Motor neuron (in vitro differentiated cells): ENCODE results near the gene MGLL. TPM values are rescaled to one million over a fixed set of nuclear protein-coding genes. Genes with fewer than 3 reads are reported as not detected.

Source experiments
- ATAC-seq, 8 experiments: fragments of 200-7000 bp; cut with Tn5 transposase; replicated peaks in 6 of 8; 2 replicates each; pipeline ENCODE4 v1.8.0; 2021; ENCODE audit warnings: mild to moderate bottlenecking in 8 of 8, moderate library complexity in 8 of 8
- H3K27ac ChIP-seq, 2 donors: fragments of 250-450 bp; sonication (Bioruptor Pico); 2 replicates each; pipeline ENCODE4 v1.9.0; 2021; ENCODE audit warnings: antibody characterized with exemption in 2 of 2, mild to moderate bottlenecking in 2 of 2, moderate library complexity in 1 of 2
- H3K4me1 ChIP-seq, 2 donors: fragments of 250-450 bp; sonication (Bioruptor Pico); replicated peaks in 1 of 2; 2 replicates each; pipeline ENCODE4 v1.6.1; 2021; ENCODE audit warnings: antibody characterized with exemption in 2 of 2, mild to moderate bottlenecking in 2 of 2, moderate library complexity in 1 of 2
- H3K4me3 ChIP-seq, 5 donors: fragments of 250-450 bp; sonication (Bioruptor Pico); 2 replicates each; pipeline ENCODE4 v1.9.0; 2021; ENCODE audit warnings: antibody characterized with exemption in 5 of 5, mild to moderate bottlenecking in 5 of 5, moderate library complexity in 4 of 5
- whole genome bisulfite sequencing, 10 experiments: fragments of 450-650 bp; shearing (Covaris generic); methylation state at CpG; one replicate each; pipeline ENCODE4 v1.0.0; 2022; 5-methylcytosine and 5-hydroxymethylcytosine counted together
- in situ Hi-C, 9 experiments: fragments of 400-800 bp; cut with MboI; loops; one replicate each; pipeline ENCODE4 v1.15.0; 2021; ENCODE audit warnings: low sequenced_read_pairs in 9 of 9, low pct_unique_long_range_greater_than_20kb in 2 of 9; ENCODE audit not compliant: unreplicated experiment in 9 of 9
- total RNA-seq, 8 experiments: library from RNA; unstranded; fragments of 300-600 nt; gene quantifications; 2 replicates each; pipeline versions ENCODE4 v1.2.3 to v1.2.4, GENCODE V29; 2022

The MGLL gene
- 10 to 100 TPM in 3 of 8 experiments, 1 to 10 TPM in 3, under 1 TPM in 2; 0.43 to 69.2 (median 4.5) TPM for total RNA-seq

DNA sequence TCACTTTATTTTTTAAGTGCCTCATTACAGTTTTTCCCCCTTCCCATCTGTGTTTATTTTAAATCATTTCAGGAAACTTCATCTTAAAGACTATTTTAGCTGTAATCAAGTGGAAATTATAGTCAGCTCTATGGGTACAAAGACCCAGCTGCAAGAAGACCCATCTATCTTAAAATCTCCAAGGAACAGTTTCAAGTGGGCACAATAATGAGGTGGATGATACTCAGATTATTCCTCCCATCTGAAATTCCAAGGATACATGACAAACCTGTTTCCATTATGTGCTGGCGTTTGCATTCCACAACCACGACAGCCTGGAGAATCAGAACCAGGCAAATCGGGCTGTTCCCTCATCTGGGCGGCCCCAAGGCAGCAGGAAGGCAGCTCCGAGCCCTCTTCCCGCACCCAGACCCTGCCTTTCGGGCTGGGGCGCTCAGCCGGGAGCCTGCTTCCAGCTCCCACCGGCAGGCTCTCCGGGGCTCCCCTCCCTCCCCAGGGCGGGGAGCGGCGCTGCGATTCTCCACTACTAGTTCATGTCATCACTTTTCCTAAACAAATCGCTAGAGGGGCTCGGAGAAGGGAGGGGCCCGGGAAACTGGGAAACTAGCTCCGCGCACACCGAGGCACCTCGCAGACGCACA is at the start of gene MGLL:
Gene MGLL, minus strand, starts transcription at position 475 of the 641 bp plus-strand sequence. Its CDS starts 197 bp downstream, at position 278.
- Histone ChIP-seq H3K4me3 (peak within 1 kb of the TSS; percentile 44 to 72 (median 48)), H3K4me1 (peaks cover 2 to 3% of the 10 kb centered on the region in 2 donors), H3K27ac (no peak within 1 kb of the TSS)
- in situ Hi-C loops, result no loop called here
- ATAC-seq, result peak; percentile 31 to 68 (median 48)
- WGBS, 10 experiments, result 0 to 4% (median 2%) methylated on average over 4 to 20 of the region's 23 CpGs; no CpG with 5 or more reads in 5 of the 10 experiments

DNA sequence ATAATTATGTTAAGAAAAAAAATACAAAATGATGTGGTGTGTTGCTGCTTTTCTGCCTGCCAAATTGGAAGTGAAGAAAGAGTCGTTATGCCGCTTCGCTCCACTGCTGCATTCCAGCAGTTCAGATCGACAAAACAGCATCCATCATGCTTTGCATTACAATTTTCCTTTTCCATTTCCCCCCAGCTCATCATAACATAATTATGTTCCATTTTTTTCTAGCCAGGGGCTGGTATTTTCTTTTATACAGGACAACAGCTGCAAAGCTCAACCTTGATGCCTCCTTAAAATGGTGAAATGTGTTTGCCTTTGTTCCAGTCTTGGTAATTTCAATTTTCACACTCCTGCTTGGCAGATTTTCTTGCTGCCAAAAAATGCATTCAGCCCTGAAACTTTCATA is 47.8 kb upstream of the MGLL start:
- H3K27ac ChIP-seq, result no peak overlapping the region
- ATAC-seq, result no peak
- 55 to 91% (median 85%) methylated on average over 1 to 4 of the region's 4 CpGs; no CpG with 5 or more reads in 1 of the 10 experiments for WGBS, 10 experiments

DNA sequence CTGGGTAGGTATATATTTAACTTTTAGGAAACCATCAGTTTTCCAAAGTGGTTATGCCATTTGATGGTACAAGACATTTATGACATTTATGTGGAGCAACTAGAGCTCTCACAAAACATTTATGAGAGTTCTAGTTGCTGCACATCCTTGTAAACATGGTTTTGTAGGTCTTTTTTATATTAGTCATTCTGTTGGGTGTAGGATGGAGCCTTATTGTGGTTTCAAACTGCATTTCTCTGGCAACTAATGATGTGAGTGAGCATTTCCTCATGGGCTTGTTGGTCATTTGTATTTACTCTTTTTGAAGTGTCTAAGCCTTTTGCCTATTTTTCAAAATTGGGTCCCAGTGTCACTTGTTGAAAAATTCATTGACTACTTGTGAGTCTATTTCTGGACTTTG is 45.7 kb upstream of the MGLL start:
- ATAC-seq, result no peak
- in situ Hi-C loops, result no loop called here
- Histone ChIP-seq H3K27ac (no peak overlapping the region), H3K4me1 (no peaks in the 10 kb centered on the region), H3K4me3 (no peak overlapping the region)

More for the DNA sequence above, 47.8 kb upstream of the MGLL start:
- Histone ChIP-seq H3K4me1 (no peaks in the 10 kb centered on the region), H3K4me3 (no peak overlapping the region)
- in situ Hi-C loops, result no loop called here

DNA sequence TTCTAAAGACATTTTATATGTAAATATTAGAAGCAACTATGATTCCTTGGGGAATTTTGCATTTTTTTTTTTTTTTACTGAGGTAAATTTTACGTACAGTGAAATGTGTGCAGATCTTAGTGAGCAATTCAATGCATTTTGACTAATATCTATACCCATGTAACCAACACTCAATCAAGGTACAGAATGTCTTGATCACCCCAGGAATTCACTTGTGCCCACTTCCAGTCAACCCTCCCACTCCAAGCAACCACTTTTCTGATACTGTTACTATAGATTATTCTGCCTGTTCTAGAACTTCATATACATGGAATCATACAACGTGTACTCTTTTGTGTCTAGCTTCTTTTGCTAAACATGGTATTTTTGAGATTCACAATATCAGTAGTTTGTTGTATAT is 45.1 kb upstream of the MGLL start:
- Histone ChIP-seq H3K4me3 (no peak overlapping the region), H3K4me1 (no peaks in the 10 kb centered on the region), H3K27ac (no peak overlapping the region)
- no peak for ATAC-seq
- 34 to 100% (median 83%) methylated on average over 1 to 2 of the region's 2 CpGs; no CpG with 5 or more reads in 1 of the 10 experiments for WGBS, 10 experiments
- in situ Hi-C loops, result no loop called here

DNA sequence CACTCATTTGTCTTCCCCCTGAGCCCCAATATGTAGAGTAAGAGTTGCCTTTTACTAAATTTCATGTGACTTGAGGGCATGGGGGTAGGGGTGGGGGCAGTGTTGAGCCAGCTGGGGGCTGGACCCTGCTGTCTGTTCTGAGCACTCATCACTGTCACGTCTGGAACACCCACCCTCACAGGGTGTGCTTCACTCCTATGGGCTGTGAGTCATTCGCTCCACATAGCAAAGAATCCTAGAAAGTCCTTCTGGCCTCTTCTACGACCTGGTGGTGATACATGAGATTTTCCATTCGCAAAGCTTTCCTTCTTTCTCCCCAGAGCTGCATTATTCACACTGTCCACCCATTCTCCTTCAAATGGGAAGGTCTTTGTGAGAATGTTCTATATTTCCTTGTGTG is 43.6 kb upstream of the MGLL start:
- peak; percentile 41 to 100 (median 82) for ATAC-seq
- WGBS, 10 experiments, result 0 to 100% (median 58%) methylated on average over 1 to 3 of the region's 4 CpGs; no CpG with 5 or more reads in 6 of the 10 experiments
- H3K4me3 ChIP-seq, result no peak overlapping the region
- H3K4me1 ChIP-seq, result no peaks in the 10 kb centered on the region
- in situ Hi-C loops, result no loop called here
- no peak overlapping the region for H3K27ac ChIP-seq

DNA sequence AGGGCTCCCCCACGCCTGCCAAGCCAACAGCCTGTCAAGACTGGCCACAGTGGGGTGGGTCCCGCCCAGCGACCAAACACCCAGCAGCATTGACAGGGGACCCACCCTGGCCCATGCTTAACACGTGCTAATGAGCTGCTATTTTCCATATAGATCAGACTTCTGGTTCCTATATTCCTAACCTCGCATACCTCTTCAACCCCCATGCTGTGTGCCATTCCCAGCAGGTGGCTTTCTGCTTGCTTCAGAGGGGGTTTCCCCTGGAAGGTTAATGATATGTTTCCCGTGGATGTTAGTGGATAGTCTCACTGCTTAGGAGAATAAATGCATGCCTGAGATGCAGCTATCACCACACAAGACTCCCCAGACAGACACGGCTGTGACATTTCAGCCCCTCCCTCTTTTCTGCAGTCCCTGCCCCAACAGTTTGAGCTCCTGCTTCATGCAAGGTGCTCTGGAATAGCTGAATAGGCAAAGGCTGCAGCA is 37.9 kb upstream of the MGLL start:
- WGBS, 10 experiments, result 0 to 75% (median 32%) methylated on average over 1 to 7 of the region's 7 CpGs; no CpG with 5 or more reads in 4 of the 10 experiments
- Histone ChIP-seq H3K27ac (no peak overlapping the region), H3K4me3 (no peak overlapping the region), H3K4me1 (peaks cover 6% of the 10 kb centered on the region in 2 donors)
- ATAC-seq, result peak in 6 of 8 experiments; percentile 22 to 95 (median 64)
- in situ Hi-C loops, result no loop called here

DNA sequence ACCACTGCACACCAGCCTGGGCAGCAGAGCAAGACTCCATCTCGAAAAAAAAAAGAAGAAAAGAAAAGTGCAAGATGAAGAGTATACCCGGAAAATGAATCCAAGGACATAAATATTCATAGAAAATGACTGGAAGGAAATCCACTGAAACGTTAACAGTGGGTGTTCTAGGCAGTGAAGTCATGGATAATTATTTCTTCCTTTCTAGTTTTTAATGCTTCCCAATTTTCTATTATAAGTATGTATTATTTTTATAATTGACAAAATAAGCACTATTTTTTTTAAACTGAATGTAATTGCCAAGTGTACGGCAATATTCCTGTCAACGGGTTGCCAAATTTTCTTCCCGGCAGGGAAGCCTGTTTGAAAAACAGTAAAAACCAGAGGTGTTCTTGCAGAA is 37.4 kb upstream of the MGLL start:
- in situ Hi-C loops, result no loop called here
- no peak overlapping the region for H3K4me3 ChIP-seq
- H3K4me1 ChIP-seq, result peaks cover 6% of the 10 kb centered on the region in 2 donors
- H3K27ac ChIP-seq, result no peak overlapping the region
- peak in 2 of 8 experiments; percentile 11 to 61 for ATAC-seq
- WGBS, 10 experiments, result 3 to 93% (median 84%) methylated on average over 3 to 6 of the region's 6 CpGs

DNA sequence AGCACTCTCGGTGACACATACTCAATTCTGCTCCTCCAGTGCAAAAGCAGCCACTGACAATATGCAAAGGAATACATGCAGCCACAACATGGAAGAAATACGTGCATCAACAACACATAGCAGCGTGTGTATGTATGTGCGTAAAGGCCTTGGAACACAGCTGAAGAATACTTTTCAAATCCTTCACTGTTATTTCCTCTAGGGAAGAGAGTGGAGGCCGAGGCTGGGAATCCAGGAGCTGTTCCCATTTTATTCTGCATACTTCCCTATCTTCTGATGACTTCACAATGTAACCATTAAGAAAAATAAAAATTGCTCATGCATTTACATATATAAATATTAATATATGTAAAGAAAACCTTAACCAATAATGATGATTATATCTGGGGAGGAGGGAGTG is 36.6 kb upstream of the MGLL start:
- Histone ChIP-seq H3K27ac (no peak overlapping the region), H3K4me1 (peaks cover 6% of the 10 kb centered on the region in 2 donors), H3K4me3 (no peak overlapping the region)
- in situ Hi-C loops, result no loop called here
- WGBS, 10 experiments, result 37 to 100% (median 75%) methylated on average over 1 to 5 of the region's 5 CpGs; no CpG with 5 or more reads in 1 of the 10 experiments
- peak in 5 of 8 experiments; percentile 26 to 69 (median 34) for ATAC-seq

DNA sequence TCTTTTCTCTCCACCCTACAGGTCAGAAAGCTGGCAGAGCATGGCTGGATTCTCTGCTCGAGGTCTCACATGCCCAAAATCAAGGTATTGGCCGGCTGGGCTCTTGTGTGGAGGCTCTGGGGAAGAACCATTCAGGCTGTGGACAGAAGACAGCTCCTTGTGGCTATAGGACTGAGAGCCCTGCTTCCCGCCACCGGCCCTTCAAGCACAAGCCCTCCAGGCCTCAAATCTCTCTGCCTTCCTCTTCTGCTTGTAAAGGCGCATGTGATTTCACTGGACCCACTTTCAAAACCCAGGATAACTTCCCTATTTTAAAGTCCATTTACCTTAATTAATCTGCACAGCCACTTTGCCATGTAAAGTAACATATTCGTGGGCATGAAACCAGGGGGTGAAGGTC is 36.2 kb upstream of the MGLL start:
- ATAC-seq, result peak in 2 of 8 experiments; percentile 3 to 7
- Histone ChIP-seq H3K4me3 (no peak overlapping the region), H3K4me1 (peaks cover 6% of the 10 kb centered on the region in 2 donors), H3K27ac (no peak overlapping the region)
- 20 to 80% (median 63%) methylated on average over 1 to 5 of the region's 6 CpGs; no CpG with 5 or more reads in 3 of the 10 experiments for WGBS, 10 experiments
- in situ Hi-C loops, result no loop called here

DNA sequence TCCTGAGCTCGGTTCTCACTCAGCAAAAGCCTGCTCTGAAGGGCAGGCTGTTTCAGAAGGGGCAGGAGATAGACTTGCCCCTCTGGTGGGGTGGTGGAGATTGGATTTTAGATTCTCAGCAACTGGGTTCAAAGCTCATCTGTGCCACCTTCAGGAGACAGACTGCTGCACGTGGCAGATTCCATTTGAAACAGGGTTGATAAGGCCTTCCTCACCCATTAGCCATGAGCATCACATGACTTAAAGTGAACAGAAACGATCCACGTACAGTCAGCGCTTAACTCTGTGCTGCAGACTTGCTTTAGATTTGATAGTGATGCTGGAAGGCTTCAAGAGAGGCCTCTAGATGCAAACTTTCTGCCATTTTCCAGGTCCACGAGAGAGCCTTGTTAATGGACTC is 35.0 kb upstream of the MGLL start:
- 60 to 95% (median 80%) methylated on average over 1 to 6 of the region's 6 CpGs; no CpG with 5 or more reads in 3 of the 10 experiments for WGBS, 10 experiments
- no peak overlapping the region for H3K4me3 ChIP-seq
- no peak overlapping the region for H3K27ac ChIP-seq
- no peak for ATAC-seq
- in situ Hi-C loops, result no loop called here
- H3K4me1 ChIP-seq, result peaks cover 6% of the 10 kb centered on the region in 2 donors

DNA sequence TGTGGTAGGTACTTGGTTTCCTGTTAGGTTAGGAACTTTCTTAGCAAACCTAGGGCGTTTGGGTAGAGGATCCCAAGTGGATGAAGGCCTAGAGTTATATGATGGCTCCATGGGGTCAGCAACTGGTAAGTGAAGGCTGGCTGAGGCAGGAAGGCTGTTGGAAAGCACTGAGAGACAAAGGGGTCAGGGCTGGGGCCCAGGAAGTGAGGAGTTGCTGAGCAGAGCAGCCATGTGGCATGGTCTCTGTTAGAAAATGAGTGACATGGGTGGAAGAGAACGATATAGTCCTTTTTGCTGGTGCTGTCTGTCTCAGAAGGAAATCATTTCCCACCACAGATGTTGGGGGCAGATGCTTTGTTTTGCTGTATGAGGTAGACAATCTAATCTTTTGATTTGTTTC is 34.5 kb upstream of the MGLL start:
- no peak for ATAC-seq
- Histone ChIP-seq H3K27ac (no peak overlapping the region), H3K4me3 (no peak overlapping the region), H3K4me1 (peaks cover 6 to 10% of the 10 kb centered on the region in 2 donors)
- 50 to 83% (median 67%) methylated on average over 1 to 2 of the region's 2 CpGs; no CpG with 5 or more reads in 1 of the 10 experiments for WGBS, 10 experiments
- in situ Hi-C loops, result no loop called here

DNA sequence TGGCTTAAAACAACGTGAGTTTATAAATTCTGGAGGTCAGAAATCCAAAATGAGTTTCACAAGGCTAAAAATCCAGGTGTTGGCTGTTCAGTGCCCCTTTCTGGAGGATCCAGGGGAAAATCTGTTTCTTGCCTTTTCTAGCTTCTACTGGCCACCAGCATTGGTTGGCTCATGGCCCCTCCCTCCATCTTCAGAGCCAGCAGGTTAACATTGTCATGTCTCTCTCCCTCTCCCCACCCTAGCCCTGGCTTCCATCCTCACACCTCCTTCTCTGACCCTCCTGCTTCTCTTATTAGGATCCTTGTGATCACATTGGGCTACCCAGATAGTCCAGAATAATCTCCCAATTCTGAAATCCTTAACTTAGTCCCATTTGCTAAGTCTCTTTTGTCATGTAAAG is 32.9 kb upstream of the MGLL start:
- ATAC-seq, result no peak
- H3K4me3 ChIP-seq, result no peak overlapping the region
- H3K4me1 ChIP-seq, result peaks cover 2 to 11% of the 10 kb centered on the region in 2 donors
- in situ Hi-C loops, result no loop called here
- WGBS, 10 experiments, result 14 to 63% (median 44%) methylated on average over 1 of the region's 1 CpG; no CpG with 5 or more reads in 5 of the 10 experiments
- no peak overlapping the region for H3K27ac ChIP-seq

DNA sequence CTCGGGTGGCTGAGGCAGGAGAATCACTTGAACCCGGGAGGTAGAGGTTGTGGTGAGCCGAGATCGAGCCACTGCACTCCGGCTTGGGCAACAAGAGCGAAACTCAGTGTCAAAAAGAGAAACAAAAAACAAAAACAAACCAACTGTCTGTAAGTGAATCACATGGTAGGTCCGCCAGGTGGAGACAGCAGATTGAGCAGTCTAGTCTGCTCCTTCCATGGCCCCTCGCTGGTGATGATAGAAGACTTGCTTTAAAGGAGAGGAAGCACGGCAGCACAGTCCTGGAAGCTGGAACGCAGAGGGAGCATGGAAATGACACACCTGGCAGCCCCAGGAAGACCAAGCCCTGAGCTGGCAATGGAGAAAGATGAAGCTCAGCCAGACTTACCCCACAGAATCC is 31.4 kb upstream of the MGLL start:
- Histone ChIP-seq H3K27ac (no peak overlapping the region), H3K4me3 (no peak overlapping the region), H3K4me1 (peaks cover 9 to 17% of the 10 kb centered on the region in 2 donors)
- no peak for ATAC-seq
- in situ Hi-C loops, result no loop called here
- 60 to 100% (median 80%) methylated on average over 1 to 8 of the region's 10 CpGs; no CpG with 5 or more reads in 1 of the 10 experiments for WGBS, 10 experiments
